Progenitor cell of endocrine pancreas (in vitro differentiated cells): ENCODE data around the gene WDR81. TPM values are rescaled to one million over a fixed set of nuclear protein-coding genes. Genes with fewer than 3 reads are reported as not detected.
"Not testable (repeated sequence)": the region's sequence is repeated elsewhere in the genome, so short reads cannot be mapped to it uniquely, and the experiment has no call there.

ENCODE experiments used
- DNase-seq: peaks from one replicate; pipeline ENCODE4 v3.0.0; 2021; ENCODE audit warnings: low spot score; ENCODE audit not compliant: unreplicated experiment
- H3K27ac Mint-ChIP-seq: 2 replicates; pipeline ENCODE4 v1.8.0; 2021; ENCODE audit warnings: mild to moderate bottlenecking, moderate library complexity, mixed read lengths
- H3K27me3 Mint-ChIP-seq: 2 replicates; pipeline ENCODE4 v1.8.0; 2021; ENCODE audit warnings: mixed read lengths
- H3K36me3 Mint-ChIP-seq: 2 replicates; pipeline ENCODE4 v1.8.0; 2022; ENCODE audit warnings: mixed read lengths; ENCODE audit not compliant: insufficient read depth
- H3K4me1 Mint-ChIP-seq: 2 replicates; pipeline ENCODE4 v1.8.0; 2021; ENCODE audit warnings: low read depth, mixed read lengths
- H3K4me3 Mint-ChIP-seq: 2 replicates; pipeline ENCODE4 v1.8.0; 2021; ENCODE audit warnings: low read depth, mild to moderate bottlenecking, moderate library complexity, mixed read lengths
- H3K9me3 Mint-ChIP-seq: 2 replicates; pipeline ENCODE4 v1.8.0; 2021; ENCODE audit warnings: low read depth, mixed read lengths
- CTCF ChIP-seq: fragments of 200-600 bp; sonication (generic); IDR thresholded peaks from one replicate; pipeline ENCODE4 v1.5.0; 2021; ENCODE audit warnings: antibody characterized with exemption, mild to moderate bottlenecking; ENCODE audit not compliant: unreplicated experiment
- total RNA-seq: library from RNA; stranded (reverse); gene quantifications from 2 replicates; pipeline ENCODE4 v1.2.1, GENCODE V29; 2021

WDR81 gene
- total RNA-seq, 1 donor from 2014 or later: 22.1 TPM

DNA sequence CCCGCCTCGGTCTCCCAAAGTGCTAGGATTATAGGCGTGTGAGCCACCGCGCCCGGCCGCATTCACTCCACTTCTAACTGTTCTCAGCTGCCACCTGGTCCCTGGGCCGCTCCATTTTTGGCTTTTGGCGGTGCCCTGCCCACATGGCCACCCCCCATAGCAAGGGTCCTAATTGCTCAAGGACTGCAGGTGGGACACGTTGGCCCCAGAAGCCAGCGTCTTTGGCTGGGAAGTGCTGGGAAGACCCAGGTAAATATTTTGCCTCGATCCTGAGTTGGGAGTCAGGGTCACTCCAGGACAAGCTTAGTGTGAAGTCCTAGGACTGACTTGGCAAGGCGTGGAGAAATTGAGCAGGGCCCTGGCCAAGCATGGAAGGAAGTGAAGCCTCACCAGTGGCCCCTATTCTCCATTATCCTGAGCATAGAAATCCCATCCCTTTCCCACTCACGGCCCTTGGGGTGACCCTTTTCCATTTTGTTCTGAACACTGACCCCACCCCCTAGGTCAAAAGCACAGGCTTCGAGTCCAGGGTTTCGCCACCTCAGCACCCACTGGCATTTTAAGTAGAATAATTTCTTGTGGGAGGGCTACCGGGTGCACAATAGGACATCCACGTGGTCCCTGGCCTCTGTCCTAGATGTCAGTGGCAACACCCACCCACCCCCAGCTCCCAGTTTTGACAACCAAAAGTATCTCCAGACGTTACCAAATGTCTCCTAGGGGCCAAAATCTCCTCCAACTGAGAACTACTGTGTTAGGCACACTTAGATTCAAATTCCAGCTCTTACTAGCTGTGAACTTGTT lies 5.9 kb upstream of the WDR81 start:
- Mint-ChIP-seq H3K27me3 (no peaks in the 10 kb centered on the region), H3K27ac (peak overlapping the region; percentile 100), H3K36me3 (peaks cover 2% of the 10 kb centered on the region), H3K4me3 (peak overlapping the region; percentile 93), H3K9me3 (no peaks in the 10 kb centered on the region), H3K4me1 (peaks cover 21% of the 10 kb centered on the region)
- DNase-seq: no peak
- TF ChIP-seq CTCF: no peak

GRCh38 chr17:1720856-1721386 lies 3.6 kb upstream of the WDR81 start:
- TF ChIP-seq CTCF: peak; percentile 98
- Mint-ChIP-seq H3K27ac (no peak overlapping the region), H3K9me3 (no peaks in the 10 kb centered on the region), H3K4me1 (peaks cover 12% of the 10 kb centered on the region), H3K27me3 (no peaks in the 10 kb centered on the region), H3K36me3 (peaks cover 1% of the 10 kb centered on the region), H3K4me3 (no peak overlapping the region)
- peak; percentile 52 for DNase-seq

GRCh38 chr17:1722022-1722421 lies 2.5 kb upstream of the WDR81 start:
- H3K27ac Mint-ChIP-seq, H3K9me3 Mint-ChIP-seq, DNase-seq, H3K27me3 Mint-ChIP-seq, H3K4me3 Mint-ChIP-seq, H3K36me3 Mint-ChIP-seq: not testable (repeated sequence)
- peaks cover 12% of the 10 kb centered on the region for H3K4me1 Mint-ChIP-seq

DNA sequence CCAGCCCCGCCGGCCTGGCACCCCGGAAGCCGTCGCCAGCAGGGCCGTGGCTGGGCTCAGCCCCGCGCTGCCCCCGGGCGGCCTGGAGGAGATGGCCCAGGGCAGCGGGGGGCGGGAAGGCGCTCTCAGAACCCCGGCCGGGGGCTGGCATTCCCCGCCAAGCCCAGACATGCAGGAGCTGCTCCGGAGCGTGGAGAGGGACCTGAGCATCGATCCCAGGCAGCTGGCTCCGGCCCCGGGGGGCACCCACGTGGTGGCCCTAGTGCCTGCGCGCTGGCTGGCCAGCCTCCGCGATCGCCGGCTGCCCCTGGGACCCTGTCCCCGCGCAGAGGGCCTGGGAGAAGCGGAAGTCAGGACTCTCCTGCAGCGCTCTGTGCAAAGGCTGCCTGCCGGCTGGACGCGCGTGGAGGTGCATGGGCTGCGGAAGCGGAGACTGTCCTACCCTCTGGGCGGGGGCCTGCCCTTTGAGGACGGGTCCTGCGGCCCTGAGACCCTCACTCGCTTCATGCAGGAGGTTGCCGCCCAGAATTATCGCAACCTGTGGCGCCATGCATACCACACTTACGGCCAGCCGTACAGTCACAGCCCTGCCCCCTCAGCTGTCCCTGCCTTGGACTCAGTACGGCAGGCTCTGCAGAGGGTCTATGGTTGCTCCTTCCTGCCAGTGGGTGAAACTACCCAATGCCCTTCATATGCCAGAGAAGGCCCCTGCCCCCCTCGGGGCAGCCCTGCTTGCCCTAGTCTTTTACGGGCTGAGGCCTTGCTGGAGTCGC lies 551 bp downstream of the WDR81 start:
- Mint-ChIP-seq H3K27me3 (no peaks in the 10 kb centered on the region), H3K4me3 (peak overlapping the region; percentile 61), H3K36me3 (peaks cover 1% of the 10 kb centered on the region), H3K4me1 (peaks cover 3% of the 10 kb centered on the region), H3K27ac (no peak overlapping the region), H3K9me3 (no peaks in the 10 kb centered on the region)
- DNase-seq: no peak
- TF ChIP-seq CTCF: peak; percentile 14

GRCh38 chr17:1725642-1726511 lies 1.4 kb downstream of the WDR81 start:
- no peak for DNase-seq
- H3K27me3 Mint-ChIP-seq: no peaks in the 10 kb centered on the region
- no peak overlapping the region for H3K27ac Mint-ChIP-seq
- peaks cover 3% of the 10 kb centered on the region for H3K4me1 Mint-ChIP-seq
- no peaks in the 10 kb centered on the region for H3K9me3 Mint-ChIP-seq
- peak overlapping the region; percentile 61 for H3K4me3 Mint-ChIP-seq
- H3K36me3 Mint-ChIP-seq: peaks cover 1% of the 10 kb centered on the region
- no peak for TF ChIP-seq CTCF
